Adrenal gland (tissue), 12 donors: ENCODE data around the gene MROH2A. TPM values are rescaled to one million over a fixed set of nuclear protein-coding genes. Genes with fewer than 3 reads are reported as not detected.
A peak's percentile ranks its signal among the peaks of the same experiment; 100 is the strongest.

Experiments
- DNase-seq, 7 donors: peaks; one replicate each; pipeline ENCODE4 v3.0.0-alpha.2; 2019 to 2020
- H3K27ac ChIP-seq, 5 donors: fragments of 200-600 bp; sonication (generic) in 4 of 5; 1 replicate in 3 of 5; 2 replicates in 2 of 5; pipeline versions ENCODE4 v1.5.1 to v1.8.0; 2016 to 2020; ENCODE audit warnings: mild to moderate bottlenecking in 1 of 5
- H3K27me3 ChIP-seq: fragments of 200-600 bp; 2 replicates; pipeline ENCODE4 v1.8.0; 2021
- H3K36me3 ChIP-seq, 2 donors: fragments of 200-600 bp; replicated peaks in 1 of 2; 1 replicate in 1 of 2; 2 replicates in 1 of 2; pipeline versions ENCODE4 v1.5.1 to v1.8.0; 2018 to 2022
- H3K4me1 ChIP-seq, 2 donors: fragments of 200-600 bp; replicated peaks in 1 of 2; 1 replicate in 1 of 2; 2 replicates in 1 of 2; pipeline versions ENCODE4 v1.5.1 to v1.8.0; 2018 to 2021
- H3K4me3 ChIP-seq, 4 donors: fragments of 200-600 bp; sonication (generic) in 3 of 4; one replicate each; pipeline ENCODE4 v1.5.1; 2016 to 2018
- H3K9me3 ChIP-seq, 3 donors: fragments of 200-600 bp; sonication (generic) in 1 of 3; replicated peaks in 1 of 3; 1 replicate in 2 of 3; 2 replicates in 1 of 3; pipeline versions ENCODE4 v1.5.1 to v1.8.0; 2016 to 2021
- CTCF ChIP-seq, 6 experiments: fragments of 450-650 bp in 4 of 6; fragments of 200-600 bp in 2 of 6; sonication (generic) in 1 of 6; IDR thresholded peaks; 1 replicate in 5 of 6; 2 replicates in 1 of 6; pipeline versions ENCODE4 v1.5.1 to v1.8.0; 2016 to 2021; ENCODE audit warnings: antibody characterized with exemption in 6 of 6, mild to moderate bottlenecking in 2 of 6, moderate library complexity in 1 of 6
- POLR2A ChIP-seq, 2 donors: fragments of 450-650 bp; IDR thresholded peaks; one replicate each; pipeline ENCODE4 v1.6.1; 2017; ENCODE audit warnings: antibody characterized with exemption in 2 of 2, mild to moderate bottlenecking in 2 of 2, moderate library complexity in 1 of 2
- WGBS, 4 donors: extraction: QIAGEN DNeasy Blood & Tissue Kit in 2 of 4; methylation state at CpG; one replicate each; pipeline versions ENCODE4 v1.1.5 to v1.1.7; 2013 to 2017; 5-methylcytosine and 5-hydroxymethylcytosine counted together
- intact Hi-C, 2 donors: fragments of 100-400 bp; cut with DNase I; formaldehyde crosslinking; loops; one replicate each; pipeline versions ENCODE4 v1.14.1 to v1.15.0; 2022 to 2023
- polyA plus RNA-seq, 3 donors: library from polyadenylated mRNA; stranded (reverse); fragments of 200-250 nt in 2 of 3; fragments of 350-450 nt in 1 of 3; fragmentation: Illumina TruSeq in 1 of 3; extraction: RNeasy Lipid Tissue Mini Kit (QIAGEN cat#74804) in 1 of 3; gene quantifications; one replicate each; pipeline ENCODE4 v1.2.3, GENCODE V29; 2013 to 2014
- total RNA-seq, 9 donors: library from RNA; depleted of rRNA in 4 of 9; stranded (reverse); fragments of >200 nt in 4 of 9; fragments of 120-200 nt in 1 of 9; fragmentation: NEBNext Ultra II Directional in 1 of 9; extraction: Animal tissue kit (Norgen Biotek cat#: 25700) in 1 of 9; gene quantifications; one replicate each; pipeline versions ENCODE4 v1.1.0 to v1.2.4, GENCODE V29; 2013 to 2023
- donor health status: healthy with polysubstance abuse.
- donor health status: Bipolar disorder and iron deficiency.
- donor health status: DM: yes; HTN: yes; CAD: no.
- donor health status: DM: no; HTN: no; CAD: no.
- donor health status: DM: no; HTN: no; CAD: no.
- donor health status: DM: yes; HTN: yes; CAD: no.

Gene MROH2A
- total and polyA plus RNA-seq, 12 donors: 0.13 TPM; not detected in 11

- DNase-seq: peak in 2 of 7 donors; percentile 23 to 44
- TF ChIP-seq CTCF (IDR thresholded peaks at IDR 0.05): peak in 5 of 6 experiments; percentile 22 to 49 (median 36)
- no peak for TF ChIP-seq POLR2A (IDR thresholded peaks at IDR 0.05)
- Histone ChIP-seq H3K4me1 (peaks cover 0 to 10% of the 10 kb centered on the region in 2 donors), H3K4me3 (no peak overlapping the region), H3K36me3 (no peaks in the 10 kb centered on the region), H3K27ac (no peak overlapping the region), H3K27me3 (no peaks in the 10 kb centered on the region), H3K9me3 (no peaks in the 10 kb centered on the region)
- intact Hi-C loops: no loop called here
- WGBS, 4 donors: 44 to 54% (median 50%) methylated on average over 7 to 9 of the region's 9 CpGs
Observed at GRCh38 chr2:233857511-233858141, 79.5 kb downstream of the MROH2A start.

GRCh38 chr2:233858331-233858730 is 80.2 kb downstream of the MROH2A start:
- DNase-seq: no peak
- 85 to 93% (median 86%) methylated on average over 4 of the region's 4 CpGs for WGBS, 4 donors
- Histone ChIP-seq H3K27me3 (no peaks in the 10 kb centered on the region), H3K4me1 (peaks cover 0 to 9% of the 10 kb centered on the region in 2 donors), H3K4me3 (no peak overlapping the region), H3K36me3 (no peaks in the 10 kb centered on the region), H3K27ac (no peak overlapping the region), H3K9me3 (no peaks in the 10 kb centered on the region)
- TF ChIP-seq POLR2A (IDR thresholded peaks at IDR 0.05) (no peak), CTCF (IDR thresholded peaks at IDR 0.05) (no peak)
- intact Hi-C loops: no loop called here

- H3K27me3 ChIP-seq: no peaks in the 10 kb centered on the region
- WGBS, 4 donors: 66 to 70% (median 69%) methylated on average over 4 of the region's 4 CpGs
- no peak for DNase-seq
- H3K27ac ChIP-seq: no peak overlapping the region
- TF ChIP-seq POLR2A (IDR thresholded peaks at IDR 0.05) (no peak), CTCF (IDR thresholded peaks at IDR 0.05) (no peak)
- no peaks in the 10 kb centered on the region for H3K4me1 ChIP-seq
- intact Hi-C loops: no loop called here
- H3K4me3 ChIP-seq: no peak overlapping the region
- H3K9me3 ChIP-seq: no peaks in the 10 kb centered on the region
- H3K36me3 ChIP-seq: no peaks in the 10 kb centered on the region
Observed at GRCh38 chr2:233862261-233862768, 84.2 kb downstream of the MROH2A start.

GRCh38 chr2:233865838-233866237 is 87.7 kb downstream of the MROH2A start:
- no peaks in the 10 kb centered on the region for H3K27me3 ChIP-seq
- H3K4me3 ChIP-seq: no peak overlapping the region
- no peak for DNase-seq
- TF ChIP-seq POLR2A (IDR thresholded peaks at IDR 0.05): no peak
- no peaks in the 10 kb centered on the region for H3K36me3 ChIP-seq
- intact Hi-C loops: no loop called here
- no peak overlapping the region for H3K27ac ChIP-seq
- H3K9me3 ChIP-seq: peaks cover 0 to 10% (median 0%) of the 10 kb centered on the region in 3 donors
- no peaks in the 10 kb centered on the region for H3K4me1 ChIP-seq
- WGBS, 4 donors: 92 to 97% (median 96%) methylated on average over 3 of the region's 3 CpGs

DNA sequence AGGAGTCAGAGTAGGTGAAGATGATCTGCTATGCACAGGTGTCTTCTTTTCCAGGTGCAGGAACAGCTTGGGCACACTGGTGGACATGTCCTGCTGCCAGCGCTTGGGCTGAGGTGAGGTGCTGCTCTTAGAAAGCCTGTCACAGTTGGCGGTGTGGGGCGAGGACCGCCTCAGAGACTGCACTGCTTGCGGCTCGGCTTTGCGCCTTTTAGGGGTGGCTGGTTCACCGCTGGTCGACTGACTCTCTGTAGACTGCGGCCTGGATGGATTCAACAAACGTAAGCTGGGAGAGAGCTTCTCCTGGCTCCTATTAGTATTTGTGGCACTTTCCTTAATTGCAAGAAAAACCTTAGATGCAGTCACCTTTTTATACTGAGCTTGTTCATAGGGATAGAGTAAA is 88.3 kb downstream of the MROH2A start:
- Histone ChIP-seq H3K9me3 (peaks cover 0 to 10% (median 0%) of the 10 kb centered on the region in 3 donors), H3K36me3 (no peaks in the 10 kb centered on the region), H3K4me3 (no peak overlapping the region), H3K27ac (no peak overlapping the region), H3K27me3 (no peaks in the 10 kb centered on the region), H3K4me1 (no peaks in the 10 kb centered on the region)
- intact Hi-C loops: no loop called here
- 94 to 99% (median 97%) methylated on average over 11 of the region's 11 CpGs for WGBS, 4 donors
- TF ChIP-seq CTCF (IDR thresholded peaks at IDR 0.05): no peak
- no peak for TF ChIP-seq POLR2A (IDR thresholded peaks at IDR 0.05)
- no peak for DNase-seq
